OCI-LY3 (cell line): Measurements from ENCODE around the gene NANOS3.

Source experiments
- H2AFZ ChIP-seq: fragments of 200-600, 300-600 bp; shearing (Covaris generic); 2 replicates; pipeline ENCODE4 v1.6.0; 2014; ENCODE audit warnings: antibody characterized with exemption, low read depth, low read length
- H3K27ac ChIP-seq: fragments of 200-600, 300-600 bp; sonication (generic); 2 replicates; pipeline ENCODE4 v1.5.1; 2014; ENCODE audit warnings: mild to moderate bottlenecking, low read length, moderate library complexity, mixed read lengths
- H3K27me3 ChIP-seq: fragments of 200-600, 300-600 bp; sonication (generic); 2 replicates; pipeline ENCODE4 v1.6.1; 2014; ENCODE audit warnings: low read depth, low read length, mixed read lengths
- H3K36me3 ChIP-seq: fragments of 200-600, 300-600 bp; sonication (generic); replicated peaks from 2 replicates; pipeline ENCODE3; 2014; ENCODE audit warnings: low read depth, low read length, mixed read lengths
- H3K4me1 ChIP-seq: fragments of 300-600, 200-600 bp; sonication (generic); 2 replicates; pipeline ENCODE4 v1.6.1; 2014; ENCODE audit warnings: low read length, mixed read lengths
- H3K4me2 ChIP-seq: fragments of 200-600, 300-600 bp; sonication (generic); 2 replicates; pipeline ENCODE4 v1.6.1; 2014; ENCODE audit warnings: low read length, mixed read lengths
- H3K4me3 ChIP-seq: fragments of 300-600, 200-600 bp; sonication (generic); 2 replicates; pipeline ENCODE4 v1.5.1; 2014; ENCODE audit warnings: antibody characterized with exemption, mild to moderate bottlenecking, low read length, moderate library complexity
- H3K79me2 ChIP-seq: fragments of 300-600, 200-600 bp; shearing (Covaris generic); 2 replicates; pipeline ENCODE4 v1.6.1; 2014; ENCODE audit warnings: mild to moderate bottlenecking, low read length, mixed read lengths
- H3K9ac ChIP-seq: fragments of 300-600, 200-600 bp; shearing (Covaris generic); 2 replicates; pipeline ENCODE4 v1.6.0; 2014; ENCODE audit warnings: mild to moderate bottlenecking, low read length, moderate library complexity
- H3K9me3 ChIP-seq: fragments of 200-600, 300-600 bp; shearing (Covaris generic); 2 replicates; pipeline ENCODE4 v1.6.1; 2014; ENCODE audit warnings: low read length, mixed read lengths; ENCODE audit not compliant: insufficient read depth
- H4K20me1 ChIP-seq: fragments of 200-600, 300-600 bp; sonication (generic); 2 replicates; pipeline ENCODE4 v1.6.1; 2016; ENCODE audit warnings: low read length, mixed read lengths; ENCODE audit not compliant: insufficient read depth
- EZH2phosphoT487 ChIP-seq: fragments of 200-600 bp; shearing (Covaris generic); IDR thresholded peaks from 2 replicates; pipeline ENCODE4 v1.6.1; 2018; ENCODE audit warnings: antibody characterized with exemption, mixed run types, low read depth
- TF ChIP-seq, protein P1 (sequence below): fragments of 200-600, 300-600 bp; sonication (generic); IDR thresholded peaks from 2 replicates; pipeline ENCODE4 v1.5.1; 2014; ENCODE audit warnings: antibody characterized with exemption, low read length, low read depth

NANOS3 gene

GRCh38 chr19:13876834-13877233 lies at the start of gene NANOS3:
Gene NANOS3 (plus strand): TSS chr19:13877134. CDS start chr19:13877249, 115 bp downstream.
- H3K36me3 ChIP-seq = no peaks in the 10 kb centered on the region
- H3K9me3 ChIP-seq = no peaks in the 10 kb centered on the region
- H3K27me3 ChIP-seq = peaks cover 9% of the 10 kb centered on the region
- H3K4me1 ChIP-seq = peaks cover 25% of the 10 kb centered on the region
- no peak within 1 kb of the TSS for H3K27ac ChIP-seq
- no peak within 1 kb of the TSS for H2AFZ ChIP-seq
- H4K20me1 ChIP-seq = no peaks in the 10 kb centered on the region
- H3K4me2 ChIP-seq = no peak within 1 kb of the TSS
- TF ChIP-seq, protein P1, sequence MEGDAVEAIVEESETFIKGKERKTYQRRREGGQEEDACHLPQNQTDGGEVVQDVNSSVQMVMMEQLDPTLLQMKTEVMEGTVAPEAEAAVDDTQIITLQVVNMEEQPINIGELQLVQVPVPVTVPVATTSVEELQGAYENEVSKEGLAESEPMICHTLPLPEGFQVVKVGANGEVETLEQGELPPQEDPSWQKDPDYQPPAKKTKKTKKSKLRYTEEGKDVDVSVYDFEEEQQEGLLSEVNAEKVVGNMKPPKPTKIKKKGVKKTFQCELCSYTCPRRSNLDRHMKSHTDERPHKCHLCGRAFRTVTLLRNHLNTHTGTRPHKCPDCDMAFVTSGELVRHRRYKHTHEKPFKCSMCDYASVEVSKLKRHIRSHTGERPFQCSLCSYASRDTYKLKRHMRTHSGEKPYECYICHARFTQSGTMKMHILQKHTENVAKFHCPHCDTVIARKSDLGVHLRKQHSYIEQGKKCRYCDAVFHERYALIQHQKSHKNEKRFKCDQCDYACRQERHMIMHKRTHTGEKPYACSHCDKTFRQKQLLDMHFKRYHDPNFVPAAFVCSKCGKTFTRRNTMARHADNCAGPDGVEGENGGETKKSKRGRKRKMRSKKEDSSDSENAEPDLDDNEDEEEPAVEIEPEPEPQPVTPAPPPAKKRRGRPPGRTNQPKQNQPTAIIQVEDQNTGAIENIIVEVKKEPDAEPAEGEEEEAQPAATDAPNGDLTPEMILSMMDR = no peak
- TF ChIP-seq EZH2phosphoT487 = no peak
- no peak within 1 kb of the TSS for H3K4me3 ChIP-seq
- no peaks in the 10 kb centered on the region for H3K79me2 ChIP-seq
- no peak within 1 kb of the TSS for H3K9ac ChIP-seq

GRCh38 chr19:13827656-13828055 lies 49.3 kb upstream of the NANOS3 start:
- Histone ChIP-seq H2AFZ (no peak overlapping the region), H4K20me1 (no peaks in the 10 kb centered on the region), H3K9ac (no peak overlapping the region), H3K79me2 (no peaks in the 10 kb centered on the region), H3K27ac (no peak overlapping the region), H3K4me1 (no peaks in the 10 kb centered on the region), H3K4me3 (no peak overlapping the region), H3K9me3 (no peaks in the 10 kb centered on the region), H3K36me3 (peaks cover 29% of the 10 kb centered on the region), H3K4me2 (no peak overlapping the region), H3K27me3 (no peaks in the 10 kb centered on the region)
- no peak for TF ChIP-seq EZH2phosphoT487
- TF ChIP-seq, protein P1 = no peak

DNA sequence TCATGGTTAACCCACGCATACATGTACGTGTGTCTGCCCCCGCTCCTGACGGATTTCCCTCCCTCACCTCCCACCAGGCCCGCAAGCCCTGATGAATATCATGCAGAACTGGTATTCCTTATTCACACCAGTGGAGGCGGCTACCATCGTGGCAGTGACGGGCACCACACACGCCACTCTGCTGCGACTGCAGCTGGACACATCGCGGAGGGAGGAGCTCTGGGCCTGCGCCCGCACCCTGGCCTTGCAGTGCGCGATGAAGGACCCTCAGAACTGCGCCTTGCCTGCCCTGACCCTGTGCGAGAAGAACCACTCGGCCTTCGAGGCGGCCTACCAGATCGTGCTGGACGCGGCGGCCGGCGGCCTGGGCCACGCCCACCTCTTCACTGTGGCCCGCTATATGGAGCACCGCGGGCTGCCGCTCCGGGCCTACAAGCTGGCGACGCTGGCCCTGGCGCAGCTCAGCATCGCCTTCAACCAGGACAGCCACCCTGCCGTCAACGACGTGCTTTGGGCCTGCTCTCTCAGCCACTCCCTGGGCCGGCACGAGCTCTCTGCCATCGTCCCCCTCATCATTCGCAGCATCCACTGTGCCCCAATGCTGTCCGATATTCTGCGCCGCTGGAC lies 46.7 kb upstream of the NANOS3 start:
- no peak overlapping the region for H2AFZ ChIP-seq
- no peaks in the 10 kb centered on the region for H3K27me3 ChIP-seq
- H4K20me1 ChIP-seq = no peaks in the 10 kb centered on the region
- H3K4me2 ChIP-seq = no peak overlapping the region
- no peak overlapping the region for H3K27ac ChIP-seq
- H3K4me3 ChIP-seq = no peak overlapping the region
- H3K79me2 ChIP-seq = no peaks in the 10 kb centered on the region
- TF ChIP-seq EZH2phosphoT487 = no peak
- TF ChIP-seq, protein P1 = no peak
- H3K36me3 ChIP-seq = peaks cover 21% of the 10 kb centered on the region
- no peaks in the 10 kb centered on the region for H3K9me3 ChIP-seq
- no peak overlapping the region for H3K9ac ChIP-seq
- peaks cover 9% of the 10 kb centered on the region for H3K4me1 ChIP-seq

DNA sequence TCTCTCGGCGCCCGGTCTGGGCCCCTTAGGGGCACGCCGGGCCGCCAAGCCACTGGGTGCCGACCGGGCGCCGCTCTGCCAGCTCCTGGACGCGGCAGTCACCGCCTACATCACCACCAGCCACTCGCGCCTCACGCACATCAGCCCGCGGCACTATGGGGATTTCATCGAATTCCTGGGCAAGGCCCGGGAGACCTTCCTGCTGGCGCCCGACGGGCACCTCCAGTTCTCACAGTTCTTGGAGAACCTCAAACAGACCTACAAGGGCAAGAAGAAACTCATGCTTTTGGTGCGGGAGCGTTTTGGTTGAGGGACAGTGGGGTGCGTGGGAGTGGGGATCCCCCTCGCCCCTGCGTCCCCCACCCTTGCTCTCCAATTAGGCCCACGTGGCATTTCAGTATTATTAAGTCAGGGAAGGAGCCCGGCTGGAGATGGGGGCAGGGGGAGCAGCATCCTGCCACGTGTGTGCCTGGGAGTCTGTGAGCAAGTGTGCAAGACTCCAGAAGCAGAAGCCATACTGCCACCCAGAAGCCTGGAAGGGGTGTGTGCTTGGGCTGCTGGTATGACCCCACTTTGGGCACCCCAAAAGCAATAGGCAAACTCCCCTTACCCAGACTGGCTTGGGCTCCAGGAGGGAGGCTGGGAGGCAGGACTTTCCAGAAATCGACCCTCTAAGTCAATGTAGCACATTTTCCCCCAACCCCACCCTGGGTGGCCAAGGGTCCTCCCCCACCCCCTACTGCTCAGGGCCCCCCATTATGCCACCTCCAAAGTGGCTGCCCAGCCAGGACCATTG lies 46.0 kb upstream of the NANOS3 start:
- no peaks in the 10 kb centered on the region for H4K20me1 ChIP-seq
- H3K27ac ChIP-seq = no peak overlapping the region
- peaks cover 16% of the 10 kb centered on the region for H3K36me3 ChIP-seq
- TF ChIP-seq EZH2phosphoT487 = no peak
- TF ChIP-seq, protein P1 = no peak
- H3K27me3 ChIP-seq = no peaks in the 10 kb centered on the region
- H3K4me3 ChIP-seq = no peak overlapping the region
- H3K9ac ChIP-seq = no peak overlapping the region
- H2AFZ ChIP-seq = no peak overlapping the region
- no peaks in the 10 kb centered on the region for H3K79me2 ChIP-seq
- H3K4me2 ChIP-seq = no peak overlapping the region
- peaks cover 9% of the 10 kb centered on the region for H3K4me1 ChIP-seq
- no peaks in the 10 kb centered on the region for H3K9me3 ChIP-seq
